GM12878 (cell line): ENCODE data around the gene EEF1A1.
"Not testable (repeated sequence)": the region's sequence is repeated elsewhere in the genome, so short reads cannot be mapped to it uniquely, and the experiment has no call there.

Experiments
- BHLHE40 ChIP-seq, 2 experiments: fragments of 450-650 bp in 1 of 2; IDR thresholded peaks; 2 replicates each; pipeline ENCODE4 v1.6.1; 2011 to 2017; ENCODE audit warnings: low read depth in 2 of 2, borderline replicate concordance in 1 of 2, improper control_type of control experiment in 1 of 2, low read length in 1 of 2, mild to moderate bottlenecking in 1 of 2
- CTCF ChIP-seq, 3 experiments: IDR thresholded peaks in 2 of 3; conservative IDR thresholded peaks in 1 of 3; 2 replicates each; pipeline ENCODE4 v1.5.1; 2011; ENCODE audit warnings: low read depth in 3 of 3, low read length in 3 of 3, mild to moderate bottlenecking in 3 of 3, control low read depth in 2 of 3, moderate library complexity in 2 of 3, inconsistent platforms in 1 of 3, mixed read lengths in 1 of 3; ENCODE audit not compliant: control insufficient read depth in 2 of 3, insufficient read depth in 1 of 3; ENCODE audit errors: extremely low read depth in 1 of 3
- POLR2AphosphoS5 ChIP-seq: IDR thresholded peaks from 2 replicates; pipeline ENCODE4 v1.6.1; 2011; ENCODE audit warnings: mild to moderate bottlenecking, low read length, inconsistent platforms
- ZNF207 ChIP-seq: fragments of 450-650 bp; IDR thresholded peaks from 2 replicates; pipeline ENCODE4 v1.6.1; 2014; ENCODE audit warnings: antibody characterized with exemption, mild to moderate bottlenecking, borderline replicate concordance

GRCh38 chr6:73555380-73555949 is 34.6 kb upstream of the EEF1A1 start:
- TF ChIP-seq CTCF (IDR thresholded peaks at IDR 0.05 in 2 of 3, conservative IDR thresholded peaks at IDR 0.05 in 1 of 3; ENCODE audit: control insufficient read depth in 2 of 3, extremely low read depth in 1 of 3, insufficient read depth in 1 of 3, low read depth in 3 of 3, low read length in 3 of 3); BHLHE40 (IDR thresholded peaks at IDR 0.05; ENCODE audit: borderline replicate concordance in 1 of 2, low read depth in 2 of 2, low read length in 1 of 2); ZNF207; POLR2AphosphoS5: not testable (repeated sequence)
